Tibial artery (tissue), 4 donors: ENCODE results near the gene SND1.

Source experiments
- DNase-seq, 2 donors: peaks; one replicate each; pipeline ENCODE4 v3.0.0-alpha.2; 2019
- H3K27ac ChIP-seq, 2 donors: fragments of 200-600 bp; sonication (generic) in 1 of 2; 1 replicate in 1 of 2; 2 replicates in 1 of 2; pipeline ENCODE4 v1.5.1; 2018 to 2019; ENCODE audit warnings: mild to moderate bottlenecking in 1 of 2
- H3K27me3 ChIP-seq, 2 donors: fragments of 200-600 bp; sonication (generic) in 1 of 2; one replicate each; pipeline versions ENCODE4 v1.5.1 to v1.6.0; 2016 to 2019
- H3K36me3 ChIP-seq, 3 donors: fragments of 200-600 bp; sonication (generic) in 2 of 3; one replicate each; pipeline ENCODE4 v1.5.1; 2016 to 2019; ENCODE audit warnings: mild to moderate bottlenecking in 2 of 3
- H3K4me1 ChIP-seq, 4 donors: fragments of 200-600 bp; sonication (generic) in 2 of 4; 1 replicate in 3 of 4; 2 replicates in 1 of 4; pipeline ENCODE4 v1.5.1; 2016 to 2019
- H3K4me3 ChIP-seq, 2 donors: fragments of 200-600 bp; sonication (generic) in 1 of 2; 1 replicate in 1 of 2; 2 replicates in 1 of 2; pipeline ENCODE4 v1.5.1; 2018 to 2019; ENCODE audit warnings: mild to moderate bottlenecking in 2 of 2
- H3K9me3 ChIP-seq, 3 donors: fragments of 200-600 bp; sonication (generic) in 1 of 3; one replicate each; pipeline ENCODE4 v1.5.1; 2016 to 2019
- intact Hi-C: fragments of 100-400 bp; cut with DNase I; formaldehyde crosslinking; loops from one replicate; pipeline ENCODE4 v1.15.0; 2023; ENCODE audit warnings: low total_unique reads
- TF ChIP-seq, protein P1 (sequence below), 2 experiments: fragments of 200-600 bp in 1 of 2; fragments of 450-650 bp in 1 of 2; IDR thresholded peaks; one replicate each; pipeline ENCODE4 v1.5.1; 2017 to 2019; ENCODE audit warnings: antibody characterized with exemption in 2 of 2, mild to moderate bottlenecking in 1 of 2, moderate library complexity in 1 of 2

The SND1 gene

DNA sequence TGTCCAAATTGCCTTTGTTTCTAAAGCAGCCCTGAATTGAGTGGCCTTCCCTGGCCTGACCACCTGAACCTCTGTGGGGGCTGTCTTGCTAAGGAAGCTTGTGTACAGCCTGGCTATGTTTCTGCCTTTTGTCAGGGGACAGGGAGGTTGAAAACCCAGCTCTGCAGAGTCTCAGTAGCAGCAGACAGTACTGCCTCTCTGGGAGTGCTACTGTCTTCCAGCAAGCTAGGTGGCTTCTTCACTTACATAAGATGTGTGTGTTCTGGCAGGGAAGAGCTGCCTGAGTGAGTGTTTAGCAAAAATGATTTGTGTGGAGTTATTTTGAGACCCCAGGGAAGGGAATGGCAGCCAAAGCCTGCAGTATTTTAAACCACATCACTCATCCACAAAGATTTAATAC, 321.8 kb downstream of the SND1 start:
- intact Hi-C loops, result no loop called here
- H3K36me3 ChIP-seq, result peaks cover 0 to 17% (median 3%) of the 10 kb centered on the region in 3 donors
- peaks cover 0 to 2% (median 0%) of the 10 kb centered on the region in 4 donors for H3K4me1 ChIP-seq
- H3K4me3 ChIP-seq, result no peak overlapping the region
- no peaks in the 10 kb centered on the region for H3K27me3 ChIP-seq
- peaks cover 0 to 2% (median 0%) of the 10 kb centered on the region in 3 donors for H3K9me3 ChIP-seq
- no peak overlapping the region for H3K27ac ChIP-seq
- TF ChIP-seq, protein P1, sequence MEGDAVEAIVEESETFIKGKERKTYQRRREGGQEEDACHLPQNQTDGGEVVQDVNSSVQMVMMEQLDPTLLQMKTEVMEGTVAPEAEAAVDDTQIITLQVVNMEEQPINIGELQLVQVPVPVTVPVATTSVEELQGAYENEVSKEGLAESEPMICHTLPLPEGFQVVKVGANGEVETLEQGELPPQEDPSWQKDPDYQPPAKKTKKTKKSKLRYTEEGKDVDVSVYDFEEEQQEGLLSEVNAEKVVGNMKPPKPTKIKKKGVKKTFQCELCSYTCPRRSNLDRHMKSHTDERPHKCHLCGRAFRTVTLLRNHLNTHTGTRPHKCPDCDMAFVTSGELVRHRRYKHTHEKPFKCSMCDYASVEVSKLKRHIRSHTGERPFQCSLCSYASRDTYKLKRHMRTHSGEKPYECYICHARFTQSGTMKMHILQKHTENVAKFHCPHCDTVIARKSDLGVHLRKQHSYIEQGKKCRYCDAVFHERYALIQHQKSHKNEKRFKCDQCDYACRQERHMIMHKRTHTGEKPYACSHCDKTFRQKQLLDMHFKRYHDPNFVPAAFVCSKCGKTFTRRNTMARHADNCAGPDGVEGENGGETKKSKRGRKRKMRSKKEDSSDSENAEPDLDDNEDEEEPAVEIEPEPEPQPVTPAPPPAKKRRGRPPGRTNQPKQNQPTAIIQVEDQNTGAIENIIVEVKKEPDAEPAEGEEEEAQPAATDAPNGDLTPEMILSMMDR (IDR thresholded peaks at IDR 0.05), result no peak
- DNase-seq, result no peak

DNA sequence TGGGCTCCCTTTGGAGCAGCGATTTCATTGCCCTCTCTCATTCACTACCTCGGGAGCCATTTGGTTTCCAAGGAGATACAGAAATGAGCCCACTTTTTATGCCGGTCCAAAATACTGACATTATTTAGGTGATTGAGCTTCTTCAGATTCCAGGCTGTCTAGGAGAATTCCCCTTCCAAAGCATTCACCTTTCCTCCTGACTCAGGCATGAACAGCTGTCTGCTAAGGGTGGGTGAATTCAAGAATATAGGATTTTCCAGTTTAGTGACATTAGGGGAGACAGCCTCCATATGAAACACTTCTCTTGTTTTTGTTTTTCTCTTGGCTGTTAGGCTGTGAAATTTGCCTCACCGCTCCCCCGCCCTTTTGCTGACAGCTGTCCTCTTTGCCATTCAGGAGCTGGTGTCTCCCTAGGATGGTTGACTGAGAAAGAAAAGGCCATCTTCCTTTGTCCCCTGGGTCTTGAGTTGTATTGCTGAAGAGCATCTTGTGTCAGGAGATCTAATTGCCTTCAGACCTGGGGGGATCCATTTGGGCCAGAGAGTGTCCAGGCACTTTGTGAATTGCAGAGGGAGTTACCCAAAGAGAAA, 322.5 kb downstream of the SND1 start:
- Histone ChIP-seq H3K4me1 (no peaks in the 10 kb centered on the region), H3K27ac (no peak overlapping the region), H3K9me3 (peaks cover 0 to 8% (median 0%) of the 10 kb centered on the region in 3 donors), H3K36me3 (peaks cover 0 to 22% (median 3%) of the 10 kb centered on the region in 3 donors), H3K27me3 (no peaks in the 10 kb centered on the region), H3K4me3 (no peak overlapping the region)
- TF ChIP-seq, protein P1 (IDR thresholded peaks at IDR 0.05), result no peak
- no peak for DNase-seq
- intact Hi-C loops, result no loop called here

DNA sequence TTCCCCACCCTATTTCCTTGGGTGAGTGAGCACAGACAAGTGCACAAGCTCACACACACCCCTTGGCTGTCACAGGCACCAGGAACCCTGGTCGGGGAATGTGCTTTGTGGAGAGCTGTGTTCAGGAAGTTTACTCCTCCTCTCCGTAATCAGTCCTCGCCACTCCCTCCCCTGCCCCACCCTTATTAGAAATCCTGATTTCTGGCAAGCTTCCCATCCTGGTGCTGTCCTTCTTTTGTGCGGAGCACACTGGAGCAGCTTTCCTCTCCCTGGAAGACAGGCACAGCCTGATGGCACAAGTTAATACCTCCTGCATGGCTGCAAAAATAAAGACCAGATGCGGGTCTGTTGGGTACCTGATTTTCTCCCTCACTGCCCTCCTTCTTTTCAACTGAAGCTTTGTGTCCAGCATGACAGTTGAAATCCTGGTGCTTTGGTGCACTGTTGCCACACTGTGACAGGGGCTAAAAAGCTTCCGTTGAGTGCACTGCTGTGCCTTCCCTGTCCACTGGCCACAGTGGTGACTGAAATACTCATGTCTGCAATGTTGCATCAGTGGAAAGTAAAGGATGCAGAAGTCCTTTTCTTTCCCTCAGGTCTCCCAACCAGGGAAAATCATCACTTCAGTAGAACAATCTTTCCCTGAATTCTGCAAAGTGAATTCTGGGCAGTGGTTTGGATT, 324.2 kb downstream of the SND1 start:
- no peak for DNase-seq
- H3K4me3 ChIP-seq, result no peak overlapping the region

DNA sequence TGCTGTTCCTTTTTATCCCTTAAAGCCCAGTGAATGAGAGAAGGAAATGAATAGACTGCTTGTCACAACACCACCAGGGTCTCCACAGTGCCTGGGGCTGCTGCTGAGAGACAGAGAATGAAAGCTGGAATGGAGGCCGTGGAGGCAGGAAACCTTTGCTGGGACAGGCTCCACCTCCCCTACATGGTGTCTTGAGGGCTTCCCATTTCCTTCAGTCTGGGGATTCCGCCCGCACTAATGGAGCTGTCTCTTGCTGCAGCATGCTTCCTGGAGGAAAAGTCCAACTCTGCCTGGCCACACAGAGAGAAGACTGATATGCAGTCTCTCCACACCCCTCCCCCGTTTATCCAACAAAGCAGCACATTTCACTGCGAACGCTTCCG, 324.7 kb downstream of the SND1 start:
- H3K4me1 ChIP-seq, result no peaks in the 10 kb centered on the region
- H3K27me3 ChIP-seq, result no peaks in the 10 kb centered on the region
- H3K27ac ChIP-seq, result no peak overlapping the region
- TF ChIP-seq, protein P1 (IDR thresholded peaks at IDR 0.05), result no peak
- H3K4me3 ChIP-seq, result no peak overlapping the region
- H3K9me3 ChIP-seq, result peaks cover 0 to 8% (median 0%) of the 10 kb centered on the region in 3 donors
- intact Hi-C loops, result no loop called here
- peaks cover 0 to 22% (median 3%) of the 10 kb centered on the region in 3 donors for H3K36me3 ChIP-seq
- no peak for DNase-seq

More for the DNA sequence above, 324.2 kb downstream of the SND1 start:
- intact Hi-C loops, result no loop called here
- Histone ChIP-seq H3K4me1 (no peaks in the 10 kb centered on the region), H3K9me3 (peaks cover 0 to 8% (median 0%) of the 10 kb centered on the region in 3 donors), H3K36me3 (peaks cover 0 to 22% (median 3%) of the 10 kb centered on the region in 3 donors), H3K27me3 (no peaks in the 10 kb centered on the region), H3K27ac (no peak overlapping the region)
- TF ChIP-seq, protein P1 (IDR thresholded peaks at IDR 0.05), result no peak

DNA sequence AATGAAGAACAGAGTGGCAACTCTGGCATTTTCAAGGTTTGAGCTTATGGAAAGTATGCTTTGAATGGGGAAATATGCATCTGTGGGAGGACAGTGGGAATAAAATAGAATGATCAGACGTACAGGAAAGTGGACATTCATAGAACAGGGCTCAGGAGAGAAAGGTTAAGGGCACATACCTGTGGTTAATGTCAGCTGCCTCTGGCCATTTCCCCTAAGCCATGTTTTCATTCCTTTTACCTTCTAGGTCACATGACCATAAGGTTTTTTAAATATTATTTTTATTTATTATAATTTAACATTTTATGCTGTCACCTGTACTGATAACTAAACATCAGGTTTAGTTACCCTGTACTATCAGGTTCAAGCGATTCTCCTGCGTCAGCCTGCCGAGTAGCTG, 326.4 kb downstream of the SND1 start:
- H3K9me3 ChIP-seq, result peaks cover 0 to 8% (median 0%) of the 10 kb centered on the region in 3 donors
- H3K36me3 ChIP-seq, result peaks cover 0 to 22% (median 3%) of the 10 kb centered on the region in 3 donors
- H3K27ac ChIP-seq, result no peak overlapping the region
- intact Hi-C loops, result no loop called here
- TF ChIP-seq, protein P1 (IDR thresholded peaks at IDR 0.05), result no peak
- no peak overlapping the region for H3K4me3 ChIP-seq
- peaks cover 0 to 3% (median 0%) of the 10 kb centered on the region in 4 donors for H3K4me1 ChIP-seq
- H3K27me3 ChIP-seq, result no peaks in the 10 kb centered on the region
- no peak for DNase-seq
